HCT116 (cell line): Measurements from ENCODE around the gene TUBA8. TPM values are rescaled to one million over a fixed set of nuclear protein-coding genes. Genes with fewer than 3 reads are reported as not detected.

ENCODE experiments used
- ATAC-seq: fragments of 200-7000 bp; cut with Tn5 transposase; 2 replicates; pipeline ENCODE4 v1.9.1; 2020; ENCODE audit warnings: mild to moderate bottlenecking, moderate library complexity
- BruUV-seq: library from RNA; stranded (reverse); fragments of 400-500 nt; replicated peaks from 2 replicates; lab custom pipeline; 2021; lab: Mats Ljungman, UMichigan
- CTCF ChIA-PET: fragments of 300-600 bp; sonication (Branson Sonifier 250); formaldehyde crosslinking; loops from one replicate; lab custom pipeline; 2021; ENCODE audit warnings: antibody characterized with exemption; lab: Charles Lee
- POLR2A ChIA-PET: fragments of 300-600, 350-600 bp; sonication (Branson Sonifier 250); formaldehyde crosslinking; loops from one replicate; lab custom pipeline; 2021; ENCODE audit warnings: antibody characterized with exemption; lab: Charles Lee
- RAD21 ChIA-PET, 2 experiments: fragments of 300-600 bp; sonication (Branson Sonifier 250); formaldehyde crosslinking; loops; one replicate each; lab custom pipeline; 2023; ENCODE audit warnings: low total read pairs in 2 of 2; ENCODE audit not compliant: uncharacterized antibody in 2 of 2, unreplicated experiment in 2 of 2, low non-redundant PET in 1 of 2; lab: Charles Lee
- DNase-seq: peaks from one replicate; pipeline ENCODE4 v3.0.0-alpha.2; 2010; ENCODE audit warnings: low read depth, low spot score
- H2AFZ ChIP-seq: fragments of 200-600 bp; shearing (Covaris generic), sonication (generic); 2 replicates; pipeline ENCODE4 v1.6.1; 2017; ENCODE audit warnings: low read depth, mixed run types, mixed read lengths, antibody characterized with exemption, low read length; ENCODE audit not compliant: poor library complexity, severe bottlenecking
- H3K27ac ChIP-seq: 2 replicates; pipeline ENCODE4 v1.5.1; 2012; ENCODE audit warnings: low read depth, low read length
- H3K27me3 ChIP-seq: fragments of 200-600 bp; sonication (generic); 2 replicates; pipeline ENCODE4 v1.6.1; 2016; ENCODE audit warnings: mixed run types, low read length, mixed read lengths; ENCODE audit not compliant: insufficient read depth
- H3K36me3 ChIP-seq, 2 experiments: fragments of 200-500 bp in 1 of 2; fragments of 200-600 bp in 1 of 2; sonication (Bioruptor generic) in 1 of 2; sonication (generic) in 1 of 2; 2 replicates each; pipeline versions ENCODE4 v1.5.1 to v1.6.1; 2014 to 2016; ENCODE audit warnings: low read length in 2 of 2, inconsistent platforms in 1 of 2, mixed read lengths in 1 of 2, mixed run types in 1 of 2; ENCODE audit not compliant: insufficient read depth in 2 of 2, control insufficient read depth in 1 of 2
- H3K4me1 ChIP-seq, 2 experiments: fragments of 200-600 bp in 1 of 2; sonication (generic) in 1 of 2; 2 replicates each; pipeline versions ENCODE4 v1.5.1 to v1.6.1; 2012 to 2017; ENCODE audit warnings: low read length in 2 of 2, inconsistent platforms in 1 of 2, mild to moderate bottlenecking in 1 of 2, mixed read lengths in 1 of 2, mixed run types in 1 of 2, moderate library complexity in 1 of 2; ENCODE audit not compliant: insufficient read depth in 2 of 2, control insufficient read depth in 1 of 2
- H3K4me2 ChIP-seq: fragments of 200-600 bp; sonication (generic); 2 replicates; pipeline ENCODE4 v1.6.1; 2017; ENCODE audit warnings: mixed run types, low read length, mixed read lengths
- H3K4me3 ChIP-seq, 2 experiments: fragments of 200-600 bp in 1 of 2; sonication (generic) in 1 of 2; replicated peaks in 1 of 2; 2 replicates each; pipeline ENCODE4 v1.5.1; 2011 to 2016; ENCODE audit warnings: low read length in 2 of 2, control low read depth in 1 of 2, low read depth in 1 of 2, mild to moderate bottlenecking in 1 of 2, mixed read lengths in 1 of 2, mixed run types in 1 of 2
- H3K79me2 ChIP-seq: fragments of 200-600 bp; sonication (generic); 2 replicates; pipeline ENCODE4 v1.6.1; 2017; ENCODE audit warnings: mild to moderate bottlenecking, mixed run types, low read length, moderate library complexity, mixed read lengths; ENCODE audit not compliant: insufficient read depth
- H3K9ac ChIP-seq: fragments of 200-600 bp; sonication (generic); 2 replicates; pipeline ENCODE4 v1.6.1; 2016; ENCODE audit warnings: low read length, mixed read lengths
- H3K9me2 ChIP-seq: fragments of 200-600 bp; sonication (generic), shearing (Covaris generic); 2 replicates; pipeline ENCODE4 v1.6.1; 2017; ENCODE audit warnings: mixed run types, mild to moderate bottlenecking, moderate library complexity; ENCODE audit not compliant: insufficient read depth
- H3K9me3 ChIP-seq, 2 experiments: fragments of 200-500 bp in 1 of 2; fragments of 200-600 bp in 1 of 2; sonication (Bioruptor generic) in 1 of 2; sonication (generic) in 1 of 2; 2 replicates each; pipeline ENCODE4 v1.6.1; 2014 to 2017; ENCODE audit warnings: low read length in 2 of 2, mixed read lengths in 2 of 2, inconsistent platforms in 1 of 2, low read depth in 1 of 2, mild to moderate bottlenecking in 1 of 2, mixed run types in 1 of 2, moderate library complexity in 1 of 2; ENCODE audit not compliant: control insufficient read depth in 1 of 2, insufficient read depth in 1 of 2
- H4K20me1 ChIP-seq: fragments of 200-600 bp; sonication (generic), shearing (Covaris generic); 2 replicates; pipeline ENCODE4 v1.6.1; 2017; ENCODE audit warnings: mixed run types, mild to moderate bottlenecking, moderate library complexity; ENCODE audit not compliant: insufficient read depth
- CBX3 ChIP-seq: IDR thresholded peaks from 2 replicates; pipeline ENCODE4 v1.6.1; 2012; ENCODE audit warnings: low read depth
- CEBPB ChIP-seq: IDR thresholded peaks from 2 replicates; pipeline ENCODE4 v1.6.1; 2012; ENCODE audit warnings: low read depth
- CTCF ChIP-seq, 3 experiments: fragments of 200-600 bp in 1 of 3; sonication (generic) in 1 of 3; IDR thresholded peaks in 2 of 3; conservative IDR thresholded peaks in 1 of 3; 2 replicates each; pipeline ENCODE4 v1.5.1; 2012 to 2017; ENCODE audit warnings: low read depth in 2 of 3, low read length in 2 of 3, antibody characterized with exemption in 1 of 3, borderline replicate concordance in 1 of 3, control low read depth in 1 of 3, mild to moderate bottlenecking in 1 of 3, mixed read lengths in 1 of 3, mixed run types in 1 of 3, moderate library complexity in 1 of 3; ENCODE audit not compliant: insufficient read depth in 1 of 3
- EGR1 ChIP-seq: IDR thresholded peaks from 2 replicates; pipeline ENCODE4 v1.6.1; 2012; ENCODE audit warnings: low read depth
- ELF1 ChIP-seq: IDR thresholded peaks from 2 replicates; pipeline ENCODE4 v1.6.1; 2012; ENCODE audit warnings: low read depth, borderline replicate concordance
- EZH2 ChIP-seq: fragments of 200-600 bp; sonication (generic); IDR thresholded peaks from 2 replicates; pipeline ENCODE4 v1.6.1; 2017; ENCODE audit warnings: antibody characterized with exemption, mixed run types
- FOSL1 ChIP-seq: IDR thresholded peaks from 2 replicates; pipeline ENCODE4 v1.6.1; 2012; ENCODE audit warnings: low read depth
- MAX ChIP-seq: IDR thresholded peaks from 2 replicates; pipeline ENCODE4 v1.6.1; 2012
- POLR2A ChIP-seq: IDR thresholded peaks from 2 replicates; pipeline ENCODE4 v1.7.0; 2011; ENCODE audit warnings: borderline replicate concordance; ENCODE audit not compliant: insufficient read depth, insufficient read length; ENCODE audit errors: extremely low read depth
- POLR2AphosphoS5 ChIP-seq: IDR thresholded peaks from 2 replicates; pipeline ENCODE4 v1.6.1; 2011; ENCODE audit warnings: mild to moderate bottlenecking, low read depth, low read length, moderate library complexity
- RAD21 ChIP-seq: IDR thresholded peaks from 2 replicates; pipeline ENCODE4 v1.6.1; 2012; ENCODE audit warnings: low read depth, mild to moderate bottlenecking
- SIN3A ChIP-seq: IDR thresholded peaks from 2 replicates; pipeline ENCODE4 v1.6.1; 2012; ENCODE audit warnings: low read depth
- SP1 ChIP-seq: IDR thresholded peaks from 2 replicates; pipeline ENCODE4 v1.6.1; 2012; ENCODE audit warnings: low read depth
- SRF ChIP-seq: IDR thresholded peaks from 2 replicates; pipeline ENCODE4 v1.6.1; 2012; ENCODE audit warnings: low read depth
- TCF7L2 ChIP-seq: IDR thresholded peaks from 2 replicates; pipeline ENCODE4 v1.7.0; 2011; ENCODE audit warnings: borderline replicate concordance, inconsistent platforms; ENCODE audit not compliant: insufficient read depth, insufficient read length; ENCODE audit errors: extremely low read depth
- YY1 ChIP-seq: IDR thresholded peaks from 2 replicates; pipeline ENCODE4 v1.6.1; 2011; ENCODE audit warnings: low read length, low read depth, moderate library complexity, mild to moderate bottlenecking; ENCODE audit not compliant: insufficient replicate concordance; ENCODE audit errors: extremely low read depth
- ZFX ChIP-seq: fragments of 450-650 bp; IDR thresholded peaks from 2 replicates; pipeline ENCODE4 v1.6.1; 2017
- ZNF274 ChIP-seq: fragments of 200-500 bp; sonication (Bioruptor generic); IDR thresholded peaks from 2 replicates; pipeline ENCODE4 v1.6.1; 2014; ENCODE audit warnings: mild to moderate bottlenecking, low read depth, low read length, inconsistent platforms
- intact Hi-C: fragments of 100-400 bp; cut with micrococcal nuclease; formaldehyde crosslinking; loops from 2 replicates; pipeline ENCODE4 v1.10.0; 2022
- total RNA-seq: library from RNA; stranded (reverse); gene quantifications from one replicate; pipeline ENCODE4 v1.2.1, GENCODE V29; 2021; ENCODE audit not compliant: unreplicated experiment
- TF ChIP-seq, protein P1 (sequence below): IDR thresholded peaks from 2 replicates; pipeline ENCODE4 v1.6.1; 2012
- TF ChIP-seq, protein P2 (sequence below): IDR thresholded peaks from 2 replicates; pipeline ENCODE4 v1.6.1; 2011; ENCODE audit warnings: mild to moderate bottlenecking, low read length, moderate library complexity; ENCODE audit not compliant: insufficient replicate concordance; ENCODE audit errors: extremely low read depth

The TUBA8 gene
- total RNA-seq, 1 experiment from 2014 or later, result 2.3 TPM

- no peak overlapping the region for H3K4me2 ChIP-seq
- ChIA-PET RAD21 (no interaction called here), CTCF (no interaction called here), POLR2A (no interaction called here)
- peaks cover 7 to 11% of the 10 kb centered on the region in 2 experiments; a peak in 3 of 4 replicates for H3K4me1 ChIP-seq
- H3K27me3 ChIP-seq, result no peaks in the 10 kb centered on the region
- no peaks in the 10 kb centered on the region for H3K9me3 ChIP-seq
- H3K9me2 ChIP-seq, result no peaks in the 10 kb centered on the region
- H3K4me3 ChIP-seq, result no peak overlapping the region
- no peaks in the 10 kb centered on the region for H3K79me2 ChIP-seq
- no peaks in the 10 kb centered on the region; the same call in 1 of the 2 replicates for H4K20me1 ChIP-seq
- DNase-seq, result no peak
- H3K27ac ChIP-seq, result no peak overlapping the region
- no peak overlapping the region for H2AFZ ChIP-seq
- intact Hi-C loops, result no loop called here
- no peaks in the 10 kb centered on the region for H3K36me3 ChIP-seq
- no peak overlapping the region for H3K9ac ChIP-seq
- no peak for ATAC-seq
- TF ChIP-seq MAX (no peak), TCF7L2 (no peak), SRF (no peak), RAD21 (no peak), POLR2A (no peak), SP1 (no peak), CBX3 (no peak), ZNF274 (no peak), EZH2 (no peak), CTCF (IDR thresholded peaks at IDR 0.05 in 2 of 3, conservative IDR thresholded peaks at IDR 0.05 in 1 of 3; ENCODE audit: borderline replicate concordance in 1 of 3, insufficient read depth in 1 of 3, low read depth in 2 of 3, low read length in 2 of 3) (no peak), SIN3A (no peak), CEBPB (no peak), YY1 (no peak), ZFX (no peak), POLR2AphosphoS5 (no peak), FOSL1 (no peak), ELF1 (no peak), EGR1 (no peak)
- TF ChIP-seq, protein P1, sequence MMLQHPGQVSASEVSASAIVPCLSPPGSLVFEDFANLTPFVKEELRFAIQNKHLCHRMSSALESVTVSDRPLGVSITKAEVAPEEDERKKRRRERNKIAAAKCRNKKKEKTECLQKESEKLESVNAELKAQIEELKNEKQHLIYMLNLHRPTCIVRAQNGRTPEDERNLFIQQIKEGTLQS, result no peak
- TF ChIP-seq, protein P2, sequence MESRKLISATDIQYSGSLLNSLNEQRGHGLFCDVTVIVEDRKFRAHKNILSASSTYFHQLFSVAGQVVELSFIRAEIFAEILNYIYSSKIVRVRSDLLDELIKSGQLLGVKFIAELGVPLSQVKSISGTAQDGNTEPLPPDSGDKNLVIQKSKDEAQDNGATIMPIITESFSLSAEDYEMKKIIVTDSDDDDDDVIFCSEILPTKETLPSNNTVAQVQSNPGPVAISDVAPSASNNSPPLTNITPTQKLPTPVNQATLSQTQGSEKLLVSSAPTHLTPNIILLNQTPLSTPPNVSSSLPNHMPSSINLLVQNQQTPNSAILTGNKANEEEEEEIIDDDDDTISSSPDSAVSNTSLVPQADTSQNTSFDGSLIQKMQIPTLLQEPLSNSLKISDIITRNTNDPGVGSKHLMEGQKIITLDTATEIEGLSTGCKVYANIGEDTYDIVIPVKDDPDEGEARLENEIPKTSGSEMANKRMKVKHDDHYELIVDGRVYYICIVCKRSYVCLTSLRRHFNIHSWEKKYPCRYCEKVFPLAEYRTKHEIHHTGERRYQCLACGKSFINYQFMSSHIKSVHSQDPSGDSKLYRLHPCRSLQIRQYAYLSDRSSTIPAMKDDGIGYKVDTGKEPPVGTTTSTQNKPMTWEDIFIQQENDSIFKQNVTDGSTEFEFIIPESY, result no peak
- no TSS peak for BruUV-seq
These were observed 37.2 kb downstream of the TUBA8 start for GRCh38 chr22:18147791-18148190.
